Measurements from ENCODE around the gene UNC5C.

UNC5C gene

GRCh38 chr4:95548738-95549245 is at the start of gene UNC5C:
Gene UNC5C, minus strand, starts transcription at chr4:95548973.
- Mint-ChIP-seq H3K27ac (no peak within 1 kb of the TSS), H3K36me3 (no peaks in the 10 kb centered on the region), H3K4me1 (peaks cover 17% of the 10 kb centered on the region), H3K9me3 (no peaks in the 10 kb centered on the region), H3K4me3 (peak within 1 kb of the TSS; percentile 77), H3K27me3 (peaks cover 47% of the 10 kb centered on the region)
- no peak for DNase-seq
- CTCF ChIA-PET: interaction anchor here (1.9 kb wide), 1 partner anchor 392 kb away, joined by 5 read pairs; no protein-coding TSS in a partner anchor

GRCh38 chr4:95596676-95597075 is 47.9 kb upstream of the UNC5C start:
- no peaks in the 10 kb centered on the region for H3K27me3 Mint-ChIP-seq
- DNase-seq: no peak
- H3K9me3 Mint-ChIP-seq: no peaks in the 10 kb centered on the region
- H3K36me3 Mint-ChIP-seq: no peaks in the 10 kb centered on the region
- no peak overlapping the region for H3K27ac Mint-ChIP-seq
- H3K4me3 Mint-ChIP-seq: no peak overlapping the region
- peaks cover 2% of the 10 kb centered on the region for H3K4me1 Mint-ChIP-seq
- CTCF ChIA-PET: no interaction called here

- no peak for DNase-seq
- Mint-ChIP-seq H3K4me3 (no peak overlapping the region), H3K4me1 (no peaks in the 10 kb centered on the region), H3K9me3 (no peaks in the 10 kb centered on the region), H3K27me3 (no peaks in the 10 kb centered on the region), H3K27ac (no peak overlapping the region), H3K36me3 (no peaks in the 10 kb centered on the region)
- CTCF ChIA-PET: no interaction called here
These were observed 45.9 kb upstream of the UNC5C start for GRCh38 chr4:95594629-95595028.

- CTCF ChIA-PET: no interaction called here
- Mint-ChIP-seq H3K27ac (no peak overlapping the region), H3K36me3 (no peaks in the 10 kb centered on the region), H3K9me3 (no peaks in the 10 kb centered on the region), H3K4me3 (no peak overlapping the region), H3K27me3 (no peaks in the 10 kb centered on the region), H3K4me1 (no peaks in the 10 kb centered on the region)
- no peak for DNase-seq
These were observed 45.2 kb upstream of the UNC5C start for GRCh38 chr4:95594013-95594412.

GRCh38 chr4:95591278-95591677 is 42.5 kb upstream of the UNC5C start:
- Mint-ChIP-seq H3K36me3 (no peaks in the 10 kb centered on the region), H3K9me3 (no peaks in the 10 kb centered on the region), H3K27ac (no peak overlapping the region), H3K4me3 (no peak overlapping the region), H3K27me3 (no peaks in the 10 kb centered on the region), H3K4me1 (no peaks in the 10 kb centered on the region)
- DNase-seq: no peak
- CTCF ChIA-PET: no interaction called here

GRCh38 chr4:95590615-95591014 is 41.8 kb upstream of the UNC5C start:
- CTCF ChIA-PET: no interaction called here
- H3K36me3 Mint-ChIP-seq: no peaks in the 10 kb centered on the region
- no peaks in the 10 kb centered on the region for H3K27me3 Mint-ChIP-seq
- DNase-seq: no peak
- no peaks in the 10 kb centered on the region for H3K9me3 Mint-ChIP-seq
- no peaks in the 10 kb centered on the region for H3K4me1 Mint-ChIP-seq
- H3K27ac Mint-ChIP-seq: no peak overlapping the region
- H3K4me3 Mint-ChIP-seq: no peak overlapping the region

GRCh38 chr4:95585016-95585695 is 36.4 kb upstream of the UNC5C start:
- H3K9me3 Mint-ChIP-seq: no peaks in the 10 kb centered on the region
- H3K36me3 Mint-ChIP-seq: no peaks in the 10 kb centered on the region
- no peaks in the 10 kb centered on the region for H3K27me3 Mint-ChIP-seq
- no peak for DNase-seq
- H3K4me1 Mint-ChIP-seq: no peaks in the 10 kb centered on the region
- CTCF ChIA-PET: no interaction called here
- no peak overlapping the region for H3K27ac Mint-ChIP-seq
- no peak overlapping the region for H3K4me3 Mint-ChIP-seq

GRCh38 chr4:95580226-95580625 is 31.5 kb upstream of the UNC5C start:
- Mint-ChIP-seq H3K27ac (no peak overlapping the region), H3K4me3 (no peak overlapping the region), H3K9me3 (peaks cover 9% of the 10 kb centered on the region), H3K27me3 (no peaks in the 10 kb centered on the region), H3K36me3 (no peaks in the 10 kb centered on the region), H3K4me1 (no peaks in the 10 kb centered on the region)
- CTCF ChIA-PET: no interaction called here
- no peak for DNase-seq

- Mint-ChIP-seq H3K9me3 (peaks cover 4% of the 10 kb centered on the region), H3K36me3 (no peaks in the 10 kb centered on the region), H3K27me3 (no peaks in the 10 kb centered on the region), H3K27ac (no peak overlapping the region), H3K4me1 (no peaks in the 10 kb centered on the region), H3K4me3 (no peak overlapping the region)
- DNase-seq: no peak
- CTCF ChIA-PET: no interaction called here
These were observed 23.7 kb upstream of the UNC5C start for GRCh38 chr4:95572304-95572991.

- no peaks in the 10 kb centered on the region for H3K4me1 Mint-ChIP-seq
- H3K36me3 Mint-ChIP-seq: no peaks in the 10 kb centered on the region
- CTCF ChIA-PET: no interaction called here
- H3K27ac Mint-ChIP-seq: no peak overlapping the region
- H3K4me3 Mint-ChIP-seq: no peak overlapping the region
- no peak for DNase-seq
- H3K27me3 Mint-ChIP-seq: no peaks in the 10 kb centered on the region
- H3K9me3 Mint-ChIP-seq: peaks cover 4% of the 10 kb centered on the region
These were observed 22.8 kb upstream of the UNC5C start for GRCh38 chr4:95571577-95571976.

- Mint-ChIP-seq H3K4me1 (no peaks in the 10 kb centered on the region), H3K27ac (no peak overlapping the region), H3K4me3 (no peak overlapping the region), H3K27me3 (no peaks in the 10 kb centered on the region), H3K36me3 (no peaks in the 10 kb centered on the region), H3K9me3 (no peaks in the 10 kb centered on the region)
- DNase-seq: no peak
- CTCF ChIA-PET: no interaction called here
These were observed 15.0 kb upstream of the UNC5C start for GRCh38 chr4:95563638-95564337.

- CTCF ChIA-PET: no interaction called here
- Mint-ChIP-seq H3K4me1 (no peaks in the 10 kb centered on the region), H3K36me3 (no peaks in the 10 kb centered on the region), H3K27ac (no peak overlapping the region), H3K9me3 (no peaks in the 10 kb centered on the region), H3K27me3 (no peaks in the 10 kb centered on the region), H3K4me3 (no peak overlapping the region)
- DNase-seq: no peak
These were observed 12.0 kb upstream of the UNC5C start for GRCh38 chr4:95560774-95561173.

GRCh38 chr4:95556207-95556859 is 7.6 kb upstream of the UNC5C start:
- no peak for DNase-seq
- Mint-ChIP-seq H3K27ac (no peak overlapping the region), H3K4me3 (no peak overlapping the region), H3K27me3 (no peaks in the 10 kb centered on the region), H3K9me3 (no peaks in the 10 kb centered on the region), H3K4me1 (no peaks in the 10 kb centered on the region), H3K36me3 (no peaks in the 10 kb centered on the region)
- CTCF ChIA-PET: no interaction called here

GRCh38 chr4:95552942-95553550 is 4.3 kb upstream of the UNC5C start:
- Mint-ChIP-seq H3K27ac (no peak overlapping the region), H3K27me3 (peaks cover 28% of the 10 kb centered on the region), H3K4me1 (peaks cover 12% of the 10 kb centered on the region), H3K4me3 (no peak overlapping the region), H3K36me3 (no peaks in the 10 kb centered on the region), H3K9me3 (no peaks in the 10 kb centered on the region)
- CTCF ChIA-PET: no interaction called here
- no peak for DNase-seq
